ENCODE measurements around the gene NKAIN2.

NKAIN2 gene

DNA sequence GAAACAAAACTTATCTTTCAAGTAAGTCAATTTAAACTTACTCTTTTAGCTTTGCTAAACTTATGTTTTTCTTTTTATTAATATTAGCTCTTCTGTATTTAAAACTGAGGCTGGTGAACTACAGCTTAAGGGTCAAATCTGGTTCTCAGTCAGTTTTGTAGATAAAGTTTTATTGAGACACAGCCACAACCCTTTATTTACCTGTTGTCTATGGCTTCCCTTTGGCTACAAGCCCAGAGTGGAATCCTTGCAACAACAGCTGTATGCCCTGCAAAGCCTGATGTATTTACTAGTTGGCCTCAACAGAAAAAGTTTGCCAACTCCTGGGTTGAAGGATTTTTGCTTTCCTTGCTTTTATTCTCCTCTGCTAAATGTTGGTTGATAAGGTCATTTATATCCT, 667.1 kb downstream of the NKAIN2 start:
- TF ChIP-seq ZFX (IDR thresholded peaks at IDR 0.05; ENCODE audit: borderline replicate concordance) = no peak
- TF ChIP-seq, protein P1, sequence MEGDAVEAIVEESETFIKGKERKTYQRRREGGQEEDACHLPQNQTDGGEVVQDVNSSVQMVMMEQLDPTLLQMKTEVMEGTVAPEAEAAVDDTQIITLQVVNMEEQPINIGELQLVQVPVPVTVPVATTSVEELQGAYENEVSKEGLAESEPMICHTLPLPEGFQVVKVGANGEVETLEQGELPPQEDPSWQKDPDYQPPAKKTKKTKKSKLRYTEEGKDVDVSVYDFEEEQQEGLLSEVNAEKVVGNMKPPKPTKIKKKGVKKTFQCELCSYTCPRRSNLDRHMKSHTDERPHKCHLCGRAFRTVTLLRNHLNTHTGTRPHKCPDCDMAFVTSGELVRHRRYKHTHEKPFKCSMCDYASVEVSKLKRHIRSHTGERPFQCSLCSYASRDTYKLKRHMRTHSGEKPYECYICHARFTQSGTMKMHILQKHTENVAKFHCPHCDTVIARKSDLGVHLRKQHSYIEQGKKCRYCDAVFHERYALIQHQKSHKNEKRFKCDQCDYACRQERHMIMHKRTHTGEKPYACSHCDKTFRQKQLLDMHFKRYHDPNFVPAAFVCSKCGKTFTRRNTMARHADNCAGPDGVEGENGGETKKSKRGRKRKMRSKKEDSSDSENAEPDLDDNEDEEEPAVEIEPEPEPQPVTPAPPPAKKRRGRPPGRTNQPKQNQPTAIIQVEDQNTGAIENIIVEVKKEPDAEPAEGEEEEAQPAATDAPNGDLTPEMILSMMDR (IDR thresholded peaks at IDR 0.05) = no peak
- no peak overlapping the region for H3K27ac ChIP-seq

DNA sequence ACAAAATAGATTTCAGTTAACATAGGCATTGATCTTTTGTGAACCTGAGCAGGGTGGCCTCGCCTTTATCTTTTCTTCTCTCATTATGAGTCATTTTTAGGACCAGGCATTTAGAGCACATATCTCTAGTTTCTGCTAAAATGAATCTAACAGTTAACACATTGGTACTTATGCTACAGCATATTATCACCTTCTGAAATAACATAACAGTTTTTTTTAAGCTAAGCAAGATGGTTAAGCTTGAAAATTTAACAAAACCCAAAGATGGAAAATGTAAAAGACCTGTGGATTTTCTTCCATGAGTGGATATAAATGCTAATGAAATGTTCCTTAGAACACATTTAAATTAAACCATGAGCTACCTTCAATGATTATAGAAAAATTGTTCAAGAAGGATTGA, 671.5 kb downstream of the NKAIN2 start:
- H3K27ac ChIP-seq = no peak overlapping the region
- TF ChIP-seq ZFX (IDR thresholded peaks at IDR 0.05; ENCODE audit: borderline replicate concordance) = no peak
- TF ChIP-seq, protein P1 (IDR thresholded peaks at IDR 0.05) = no peak

DNA sequence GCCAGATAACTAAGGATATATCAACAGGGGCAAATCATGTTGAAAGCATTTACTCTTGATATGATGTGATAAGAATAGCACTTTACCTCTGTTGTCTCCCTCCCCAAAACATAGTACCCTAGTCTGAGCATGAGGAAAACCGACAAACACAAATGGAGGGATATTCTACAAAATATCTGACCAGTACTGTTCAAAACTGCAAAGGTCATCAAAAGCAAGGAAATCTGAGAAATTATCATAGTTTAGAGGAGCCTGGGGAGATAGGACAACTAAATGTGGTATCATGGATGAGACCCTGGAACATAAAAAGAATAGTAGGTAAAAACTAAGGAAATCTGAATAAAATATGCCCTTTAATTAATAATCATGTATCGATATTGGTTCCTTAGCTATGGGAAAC, 675.2 kb downstream of the NKAIN2 start:
- TF ChIP-seq, protein P1 (IDR thresholded peaks at IDR 0.05) = no peak
- TF ChIP-seq ZFX (IDR thresholded peaks at IDR 0.05; ENCODE audit: borderline replicate concordance) = no peak
- no peak overlapping the region for H3K27ac ChIP-seq

DNA sequence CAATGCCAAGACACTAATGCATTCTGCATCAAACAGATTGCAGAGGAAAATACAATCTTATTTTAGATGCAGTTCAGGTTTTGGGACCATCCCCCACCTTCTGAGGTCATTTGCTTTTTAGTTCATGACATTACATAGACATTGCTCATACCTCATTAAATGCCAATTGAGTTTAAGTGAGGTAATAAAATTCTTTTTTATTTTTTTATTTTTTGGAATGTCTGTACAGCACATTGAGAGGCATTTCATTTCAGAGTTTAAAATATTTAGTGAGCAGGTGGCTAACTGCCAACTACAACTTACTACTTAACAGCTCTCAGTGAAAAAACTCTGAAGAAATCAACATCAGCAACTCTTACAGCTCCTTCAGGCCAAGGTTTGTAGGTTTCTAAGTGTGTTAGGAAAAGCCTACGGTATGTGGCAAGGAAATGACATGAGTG, 676.3 kb downstream of the NKAIN2 start:
- TF ChIP-seq, protein P1 (IDR thresholded peaks at IDR 0.05) = no peak
- TF ChIP-seq ZFX (IDR thresholded peaks at IDR 0.05; ENCODE audit: borderline replicate concordance) = no peak
- H3K27ac ChIP-seq = no peak overlapping the region

GRCh38 chr6:124482071-124482491, 678.4 kb downstream of the NKAIN2 start:
- no peak overlapping the region for H3K27ac ChIP-seq
- no peak for TF ChIP-seq ZFX (IDR thresholded peaks at IDR 0.05; ENCODE audit: borderline replicate concordance)
- TF ChIP-seq, protein P1 (IDR thresholded peaks at IDR 0.05) = no peak

DNA sequence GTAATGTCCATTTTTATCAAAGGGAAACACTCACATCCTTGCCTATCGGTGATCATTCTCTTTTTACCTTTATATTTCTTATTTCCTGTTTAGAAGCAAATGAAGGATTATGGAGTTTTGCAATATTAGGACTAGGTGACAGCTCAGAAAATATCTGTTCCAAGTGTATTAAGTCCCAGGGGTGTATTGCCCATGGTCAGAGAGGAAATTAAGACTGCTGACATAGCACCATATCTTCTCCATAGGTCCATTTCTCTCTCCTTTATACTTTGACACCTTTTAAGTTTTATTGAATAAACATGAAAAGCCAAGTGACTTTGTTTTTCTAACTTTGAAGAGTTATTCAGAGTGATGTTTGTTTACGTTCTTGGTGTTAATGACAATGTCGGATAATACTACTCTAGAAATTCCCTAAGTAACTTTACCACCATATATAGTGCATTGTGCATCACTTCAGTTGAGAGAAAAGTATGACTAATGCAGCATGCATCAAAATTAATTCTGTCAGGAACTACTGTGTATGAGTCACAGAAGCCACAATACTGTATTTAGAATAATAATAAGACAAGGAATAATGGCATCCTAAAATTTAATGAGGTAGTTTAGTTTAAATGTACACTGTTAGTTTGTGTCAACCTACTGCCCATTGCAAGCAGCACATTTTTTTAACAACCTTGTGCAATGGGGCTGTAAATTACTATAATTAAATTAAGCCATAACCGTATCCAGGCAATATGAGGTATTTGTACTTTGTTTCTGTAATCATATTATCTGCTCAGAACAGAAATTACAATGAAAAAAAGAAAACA, 684.2 kb downstream of the NKAIN2 start:
- TF ChIP-seq, protein P1 (IDR thresholded peaks at IDR 0.05) = no peak
- TF ChIP-seq ZFX (IDR thresholded peaks at IDR 0.05; ENCODE audit: borderline replicate concordance) = no peak
- H3K27ac ChIP-seq = no peak overlapping the region

- H3K27ac ChIP-seq = no peak overlapping the region
- TF ChIP-seq, protein P1 (IDR thresholded peaks at IDR 0.05) = no peak
- TF ChIP-seq ZFX (IDR thresholded peaks at IDR 0.05; ENCODE audit: borderline replicate concordance) = no peak
Observed at GRCh38 chr6:124490122-124490521, 686.5 kb downstream of the NKAIN2 start.

All from 22Rv1 (cell line).